ENCODE results near the gene DTNBP1.

Gene DTNBP1

DNA sequence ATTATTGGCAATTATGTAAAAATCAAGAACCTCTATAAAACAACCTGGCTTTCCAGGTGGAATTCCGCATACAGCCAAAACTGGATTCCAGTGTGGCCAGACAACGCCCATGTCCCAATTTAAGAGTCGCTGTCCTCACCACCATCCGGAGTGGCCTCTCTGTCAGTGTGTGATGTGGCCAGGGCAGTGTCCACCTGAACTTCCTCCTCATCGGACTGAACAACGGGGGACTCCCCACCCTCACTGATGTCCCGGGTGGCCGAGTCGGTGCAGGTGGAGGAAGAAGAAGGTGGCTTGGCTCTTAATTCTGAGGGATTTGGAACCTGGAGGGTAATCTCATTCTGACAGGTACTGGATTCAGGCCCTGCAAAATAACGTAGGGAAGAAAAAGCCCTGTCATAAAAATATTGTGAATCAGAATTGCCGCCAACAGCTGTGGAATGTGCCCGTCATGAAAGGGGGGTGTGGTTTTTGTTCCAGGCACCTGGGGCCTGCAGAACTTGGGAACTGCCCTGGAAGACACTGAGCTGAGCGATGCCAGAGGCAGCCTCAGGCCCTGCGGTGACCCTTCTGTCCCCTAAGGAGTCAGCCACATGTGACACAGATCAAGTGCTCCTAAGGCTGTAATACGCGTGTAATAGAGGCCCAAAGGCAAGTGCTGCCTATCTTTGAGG is 139.8 kb downstream of the DTNBP1 start:
- H3K36me3 ChIP-seq = peaks cover 92% of the 10 kb centered on the region
- no peak for TF ChIP-seq Cebpa-rat (IDR thresholded peaks at IDR 0.05)

DNA sequence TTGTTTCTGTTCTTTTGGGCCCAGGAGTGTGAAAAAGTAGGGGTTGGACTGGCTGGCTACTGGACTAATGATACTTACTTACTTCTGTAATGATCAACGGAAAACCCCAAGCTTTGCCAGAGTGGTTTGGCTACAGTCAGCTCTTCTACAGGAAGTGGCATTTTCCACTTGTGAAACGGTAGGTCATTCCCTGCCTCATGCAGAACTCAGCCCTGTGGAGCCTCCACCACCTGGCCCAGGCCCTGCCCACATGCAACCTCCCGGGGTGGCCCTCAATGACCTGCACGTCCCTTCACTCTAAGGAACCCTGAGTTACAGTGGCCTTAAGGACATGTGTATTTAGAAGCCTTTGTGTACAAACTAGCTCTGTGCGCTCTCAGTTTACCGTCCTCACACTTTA is 140.4 kb downstream of the DTNBP1 start:
- no peak for TF ChIP-seq Cebpa-rat (IDR thresholded peaks at IDR 0.05)
- Histone ChIP-seq H3K27ac (peak overlapping the region; percentile 3; the same call in 1 of the 2 replicates), H3K4me2 (peak overlapping the region; percentile 4; the same call in 1 of the 2 replicates), H3K4me3 (no peak overlapping the region), H3K9me3 (no peaks in the 10 kb centered on the region), H3K27me3 (no peaks in the 10 kb centered on the region), H3K4me1 (peaks cover 19% of the 10 kb centered on the region), H3K9ac (no peak overlapping the region), H4K20me1 (peaks cover 70% of the 10 kb centered on the region), H3K36me3 (peaks cover 93% of the 10 kb centered on the region)

More for the DNA sequence above, 139.8 kb downstream of the DTNBP1 start:
- H3K27ac ChIP-seq = 0 out of 2 replicates have a peak overlapping the region, but pooled peaks have one; percentile 3
- no peak overlapping the region for H3K4me3 ChIP-seq
- peaks cover 65% of the 10 kb centered on the region for H4K20me1 ChIP-seq
- no peak overlapping the region for H3K9ac ChIP-seq
- no peaks in the 10 kb centered on the region for H3K27me3 ChIP-seq
- H3K4me2 ChIP-seq = no peak overlapping the region; the same call in 1 of the 2 replicates
- H3K4me1 ChIP-seq = peaks cover 19% of the 10 kb centered on the region
- peaks cover 4% of the 10 kb centered on the region for H3K9me3 ChIP-seq

DNA sequence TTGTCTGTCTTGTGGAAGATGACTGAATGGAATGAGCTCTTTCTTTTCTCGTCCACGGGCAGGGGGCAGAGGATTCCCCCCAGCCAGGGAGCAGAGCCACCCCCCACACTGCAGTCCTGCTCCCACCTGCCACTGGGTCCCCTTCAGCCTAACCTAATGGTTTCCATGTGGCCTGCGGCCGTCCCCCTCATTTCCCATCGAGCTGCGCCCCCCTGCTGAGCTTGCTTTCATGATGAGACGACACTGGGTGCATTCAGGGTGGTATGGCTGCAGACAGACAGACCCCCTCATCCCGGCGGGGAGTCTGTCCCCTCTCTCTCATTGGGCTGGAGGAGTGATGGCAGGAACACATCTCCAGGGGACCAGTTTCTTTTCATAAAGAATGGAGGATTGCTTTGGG is 140.8 kb downstream of the DTNBP1 start:
- peak overlapping the region; percentile 3; the same call in 1 of the 2 replicates for H3K27ac ChIP-seq
- no peak overlapping the region for H3K4me3 ChIP-seq
- H3K4me2 ChIP-seq = 0 out of 2 replicates have a peak overlapping the region, but pooled peaks have one; percentile 4
- H3K36me3 ChIP-seq = peaks cover 97% of the 10 kb centered on the region
- peaks cover 74% of the 10 kb centered on the region for H4K20me1 ChIP-seq
- H3K9me3 ChIP-seq = no peaks in the 10 kb centered on the region
- TF ChIP-seq Cebpa-rat (IDR thresholded peaks at IDR 0.05) = no peak
- H3K4me1 ChIP-seq = peaks cover 19% of the 10 kb centered on the region
- H3K27me3 ChIP-seq = no peaks in the 10 kb centered on the region
- no peak overlapping the region for H3K9ac ChIP-seq

DNA sequence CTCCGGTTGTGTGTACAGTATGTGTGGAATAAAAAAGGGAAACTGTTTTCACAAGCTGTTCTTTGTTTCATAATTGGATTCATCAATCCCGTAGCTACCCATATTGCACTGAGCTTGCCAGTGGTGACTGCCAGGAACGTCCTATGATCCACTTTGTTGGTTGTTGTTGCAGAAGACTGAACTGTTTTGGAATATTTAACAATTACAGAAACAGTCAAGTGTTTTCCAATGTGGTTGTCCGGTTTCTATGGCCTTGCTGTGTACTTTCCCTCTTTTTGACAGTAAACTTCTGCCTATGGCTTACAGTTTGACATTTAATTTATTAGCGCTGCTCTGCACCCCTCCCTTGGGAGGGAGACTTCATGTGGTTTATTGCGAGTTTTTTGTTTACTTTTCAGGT is 141.2 kb downstream of the DTNBP1 start:
- Histone ChIP-seq H3K4me3 (no peak overlapping the region), H3K9me3 (no peaks in the 10 kb centered on the region), H4K20me1 (peaks cover 76% of the 10 kb centered on the region), H3K4me2 (no peak overlapping the region), H3K9ac (no peak overlapping the region), H3K27me3 (no peaks in the 10 kb centered on the region), H3K4me1 (peaks cover 16% of the 10 kb centered on the region), H3K27ac (no peak overlapping the region), H3K36me3 (peaks cover 100% of the 10 kb centered on the region)
- TF ChIP-seq Cebpa-rat (IDR thresholded peaks at IDR 0.05) = no peak

DNA sequence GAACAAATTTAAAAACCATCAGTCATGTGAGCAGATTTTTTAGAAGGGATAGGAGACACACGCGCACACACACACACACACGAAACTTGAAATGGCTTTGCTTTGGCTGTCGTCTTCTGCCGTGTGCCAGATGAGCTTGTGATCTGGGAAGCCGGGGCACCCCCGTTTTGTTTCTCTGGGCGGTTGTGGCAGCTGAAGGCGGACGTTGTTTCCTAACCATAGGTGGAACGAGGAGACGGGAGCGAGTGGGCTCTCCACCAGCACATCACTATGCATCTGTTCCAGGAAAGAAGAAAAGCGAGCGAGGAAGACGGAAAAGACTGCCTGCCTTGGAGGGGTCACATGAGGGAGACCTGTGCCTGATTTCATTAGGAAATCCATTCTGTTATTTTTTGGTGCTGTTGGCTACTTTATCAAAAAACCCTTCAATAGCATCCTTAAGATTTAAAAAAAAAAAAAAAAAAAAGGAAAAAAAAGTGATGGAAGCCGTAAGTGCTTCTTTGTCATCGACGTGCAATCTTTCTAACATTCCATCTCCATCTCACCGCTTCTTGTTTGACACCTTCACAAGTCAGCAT is 142.1 kb downstream of the DTNBP1 start:
- Histone ChIP-seq H3K27ac (no peak overlapping the region), H3K9ac (no peak overlapping the region), H4K20me1 (peaks cover 84% of the 10 kb centered on the region), H3K4me1 (peaks cover 13% of the 10 kb centered on the region), H3K36me3 (peaks cover 100% of the 10 kb centered on the region), H3K4me3 (no peak overlapping the region), H3K9me3 (no peaks in the 10 kb centered on the region), H3K27me3 (no peaks in the 10 kb centered on the region), H3K4me2 (no peak overlapping the region)
- TF ChIP-seq Cebpa-rat (IDR thresholded peaks at IDR 0.05) = no peak

DNA sequence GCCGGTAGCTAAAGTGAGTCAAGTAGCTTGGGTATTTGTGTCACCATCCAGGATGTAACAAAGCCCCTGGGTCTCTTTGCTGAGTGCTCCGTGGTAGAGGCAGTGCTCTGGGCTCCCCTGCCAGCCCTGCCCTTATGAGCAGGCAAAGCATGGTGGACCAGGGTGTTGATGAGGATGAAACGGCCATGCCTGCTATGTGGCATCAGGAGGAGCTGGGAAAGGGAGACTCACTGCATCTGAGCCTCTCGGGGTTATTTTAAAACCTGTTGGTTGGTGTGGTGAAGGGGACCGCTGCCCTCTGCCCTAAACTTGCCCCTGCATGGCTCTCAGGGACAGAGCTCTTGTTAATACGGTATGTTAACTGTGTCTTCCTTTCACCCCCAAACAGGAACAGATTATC is 143.1 kb downstream of the DTNBP1 start:
- H3K4me1 ChIP-seq = peaks cover 22% of the 10 kb centered on the region
- H3K27ac ChIP-seq = no peak overlapping the region
- H3K4me2 ChIP-seq = no peak overlapping the region
- H3K27me3 ChIP-seq = no peaks in the 10 kb centered on the region
- H3K9ac ChIP-seq = no peak overlapping the region
- TF ChIP-seq Cebpa-rat (IDR thresholded peaks at IDR 0.05) = no peak
- H4K20me1 ChIP-seq = peaks cover 90% of the 10 kb centered on the region
- H3K9me3 ChIP-seq = no peaks in the 10 kb centered on the region
- peaks cover 100% of the 10 kb centered on the region for H3K36me3 ChIP-seq
- H3K4me3 ChIP-seq = no peak overlapping the region

DNA sequence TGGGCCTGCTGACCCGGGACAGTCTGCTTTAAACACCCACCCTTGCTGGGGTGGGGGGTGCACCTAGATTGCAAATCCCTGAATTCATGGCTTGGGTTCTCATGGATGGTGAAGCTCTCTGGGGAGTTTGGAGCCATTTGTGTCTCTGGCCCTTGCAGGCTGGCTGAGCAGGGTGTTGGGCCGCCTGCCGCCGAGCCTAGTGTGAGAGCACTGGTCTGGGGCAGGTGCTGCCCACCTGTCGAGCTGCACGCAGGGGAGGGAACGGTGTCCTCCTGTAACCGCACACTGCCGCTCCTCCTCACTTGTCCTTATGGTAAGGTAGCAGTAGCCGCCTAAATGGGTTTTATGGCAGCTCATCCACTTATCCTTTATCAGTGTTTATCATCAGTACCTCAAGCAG is 143.9 kb downstream of the DTNBP1 start:
- H3K9me3 ChIP-seq = no peaks in the 10 kb centered on the region
- peaks cover 100% of the 10 kb centered on the region for H3K36me3 ChIP-seq
- H3K27ac ChIP-seq = no peak overlapping the region
- TF ChIP-seq Cebpa-rat (IDR thresholded peaks at IDR 0.05) = no peak
- no peaks in the 10 kb centered on the region for H3K27me3 ChIP-seq
- H3K4me3 ChIP-seq = no peak overlapping the region
- no peak overlapping the region for H3K4me2 ChIP-seq
- H3K4me1 ChIP-seq = peaks cover 22% of the 10 kb centered on the region
- no peak overlapping the region for H3K9ac ChIP-seq
- H4K20me1 ChIP-seq = peaks cover 92% of the 10 kb centered on the region

DNA sequence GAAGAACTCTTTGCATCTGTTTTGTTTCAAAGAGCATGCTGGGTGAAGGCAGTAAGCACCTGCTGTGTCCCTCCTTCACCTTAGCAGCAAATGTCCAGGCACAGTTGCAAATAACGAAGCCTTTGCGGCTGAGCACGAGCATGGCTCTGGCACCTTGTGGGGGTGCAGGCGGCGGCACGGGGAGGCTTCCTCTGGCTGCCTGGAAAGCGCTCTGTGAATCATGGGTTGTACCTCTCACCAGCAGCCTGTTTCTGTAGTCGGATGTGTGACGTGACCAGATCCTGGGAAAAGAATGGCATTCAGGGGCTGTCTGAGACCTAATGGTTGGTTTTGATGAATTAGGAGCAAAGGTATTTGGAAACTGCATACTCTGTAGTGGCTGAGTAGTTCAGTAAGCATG is 144.8 kb downstream of the DTNBP1 start:
- peaks cover 92% of the 10 kb centered on the region for H4K20me1 ChIP-seq
- no peak overlapping the region for H3K4me2 ChIP-seq
- H3K4me1 ChIP-seq = peaks cover 22% of the 10 kb centered on the region
- H3K36me3 ChIP-seq = peaks cover 100% of the 10 kb centered on the region
- H3K9me3 ChIP-seq = no peaks in the 10 kb centered on the region
- H3K27ac ChIP-seq = no peak overlapping the region
- TF ChIP-seq Cebpa-rat (IDR thresholded peaks at IDR 0.05) = no peak
- no peaks in the 10 kb centered on the region for H3K27me3 ChIP-seq
- no peak overlapping the region for H3K4me3 ChIP-seq
- no peak overlapping the region for H3K9ac ChIP-seq

DNA sequence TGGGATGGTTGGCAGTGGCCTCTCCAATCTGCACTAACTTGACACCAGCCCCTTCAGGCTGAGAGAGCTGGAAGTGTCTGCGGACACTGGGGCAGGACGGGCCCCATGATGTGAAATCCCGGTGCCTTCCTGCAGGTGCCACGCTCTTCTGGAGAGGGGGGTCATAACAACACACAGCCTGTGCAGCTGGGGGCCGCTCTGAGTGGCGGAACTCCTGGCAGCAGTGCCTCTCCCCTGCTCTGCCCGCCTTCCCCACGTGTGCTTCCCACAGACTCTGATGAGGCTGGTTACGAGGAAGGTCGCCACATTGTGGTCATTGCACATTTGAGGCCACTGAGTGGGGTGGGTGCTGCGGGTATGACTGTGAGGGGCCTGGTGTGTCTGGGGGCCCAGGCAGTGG is 145.2 kb downstream of the DTNBP1 start:
- H3K9me3 ChIP-seq = no peaks in the 10 kb centered on the region
- no peak overlapping the region for H3K4me2 ChIP-seq
- H3K4me1 ChIP-seq = peaks cover 20% of the 10 kb centered on the region
- TF ChIP-seq Cebpa-rat (IDR thresholded peaks at IDR 0.05) = no peak
- no peak overlapping the region for H3K4me3 ChIP-seq
- H3K27me3 ChIP-seq = no peaks in the 10 kb centered on the region
- H3K9ac ChIP-seq = no peak overlapping the region
- H4K20me1 ChIP-seq = peaks cover 92% of the 10 kb centered on the region
- no peak overlapping the region for H3K27ac ChIP-seq
- peaks cover 100% of the 10 kb centered on the region for H3K36me3 ChIP-seq

DNA sequence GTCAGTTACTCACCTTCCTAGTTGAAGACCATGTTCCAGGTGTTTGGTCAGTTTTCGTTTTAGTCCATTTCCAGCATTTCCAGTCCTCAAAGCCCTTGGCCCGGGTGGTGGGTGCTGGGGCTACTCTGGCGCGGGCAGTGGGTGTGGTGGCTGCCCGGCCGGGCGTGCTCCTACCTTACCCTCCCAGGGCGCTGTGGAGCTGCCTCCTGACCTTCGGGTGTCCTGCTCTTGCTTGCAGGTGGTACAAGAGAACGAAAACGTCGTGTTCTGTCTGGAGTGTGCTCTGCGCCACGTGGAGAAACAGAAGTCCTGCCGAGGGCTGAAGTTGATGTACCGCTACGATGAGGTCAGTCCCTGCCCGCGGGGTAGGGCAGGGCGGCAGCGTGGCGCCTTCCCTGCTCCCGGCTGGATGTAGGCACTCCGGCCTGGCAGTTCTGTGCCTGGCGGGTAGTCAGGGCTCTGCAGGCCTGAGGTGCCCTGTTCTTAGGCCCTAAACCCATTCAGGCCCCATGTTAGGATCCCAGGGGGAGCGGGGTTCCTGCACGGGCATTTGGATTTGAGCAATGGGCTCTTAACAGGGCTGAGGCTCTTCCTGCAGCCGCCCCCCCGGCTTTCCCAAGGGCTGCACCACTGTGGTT is 145.8 kb downstream of the DTNBP1 start:
- Histone ChIP-seq H4K20me1 (peaks cover 92% of the 10 kb centered on the region), H3K36me3 (peaks cover 100% of the 10 kb centered on the region), H3K9ac (no peak overlapping the region), H3K4me1 (peaks cover 14% of the 10 kb centered on the region), H3K4me2 (no peak overlapping the region), H3K27ac (no peak overlapping the region), H3K27me3 (no peaks in the 10 kb centered on the region), H3K9me3 (no peaks in the 10 kb centered on the region), H3K4me3 (no peak overlapping the region)
- TF ChIP-seq Cebpa-rat (IDR thresholded peaks at IDR 0.05) = no peak

Data from BLaER1 (cell line).